Measurements from ENCODE around the gene KIF17.
A peak's percentile ranks its signal among the peaks of the same experiment; 100 is the strongest.

KIF17 gene

DNA sequence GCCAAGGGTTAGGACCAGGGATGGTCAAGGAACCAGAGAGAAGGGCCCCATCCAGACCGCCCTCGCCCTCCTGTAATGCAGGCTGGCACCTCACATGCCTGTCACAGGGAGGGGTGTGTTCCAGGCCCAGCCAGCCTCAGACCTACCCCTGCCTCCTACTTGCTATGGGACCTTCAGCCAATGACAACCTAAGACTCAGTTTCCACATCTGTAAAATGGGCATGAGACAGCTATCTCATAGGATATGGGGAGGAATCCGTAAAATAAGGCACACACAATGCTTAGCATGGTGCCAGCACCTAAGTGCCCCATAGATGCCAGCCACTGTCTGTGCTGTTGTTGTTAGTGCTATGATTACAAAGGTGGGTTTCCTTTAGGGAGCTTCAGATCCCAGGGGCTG, 7.9 kb downstream of the KIF17 start:
- DNase-seq = no peak

DNA sequence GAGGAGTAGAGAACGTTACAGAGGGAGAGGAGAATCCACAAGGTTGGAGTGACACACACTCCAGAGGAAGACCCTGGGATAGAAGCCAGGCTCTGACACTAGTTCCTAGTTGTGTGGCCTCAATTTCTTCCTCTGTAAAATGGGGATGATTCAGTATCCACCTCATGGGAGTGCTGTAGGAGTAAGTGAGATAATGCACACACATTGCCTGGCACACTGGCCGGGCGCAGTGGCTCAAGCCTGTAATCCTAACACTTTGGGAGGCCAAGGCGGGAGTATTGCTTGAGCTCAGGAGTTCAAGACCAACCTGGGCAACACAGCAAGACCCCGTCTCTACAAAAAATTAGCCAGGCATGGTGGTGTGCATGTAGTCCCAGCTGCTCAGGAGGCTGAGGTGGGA, 8.9 kb downstream of the KIF17 start:
- DNase-seq = no peak

GRCh38 chr1:20708057-20708456, 9.8 kb downstream of the KIF17 start:
- DNase-seq = no peak

- no peak for DNase-seq
These were observed 11.0 kb downstream of the KIF17 start for GRCh38 chr1:20706841-20707240.

GRCh38 chr1:20705203-20705755, 12.5 kb downstream of the KIF17 start:
- no peak for DNase-seq

GRCh38 chr1:20704390-20705202, 13.2 kb downstream of the KIF17 start:
- no peak for DNase-seq

GRCh38 chr1:20703124-20703756, 14.6 kb downstream of the KIF17 start:
- DNase-seq = no peak

- DNase-seq = no peak
These were observed 15.4 kb downstream of the KIF17 start for GRCh38 chr1:20702416-20702815.

DNA sequence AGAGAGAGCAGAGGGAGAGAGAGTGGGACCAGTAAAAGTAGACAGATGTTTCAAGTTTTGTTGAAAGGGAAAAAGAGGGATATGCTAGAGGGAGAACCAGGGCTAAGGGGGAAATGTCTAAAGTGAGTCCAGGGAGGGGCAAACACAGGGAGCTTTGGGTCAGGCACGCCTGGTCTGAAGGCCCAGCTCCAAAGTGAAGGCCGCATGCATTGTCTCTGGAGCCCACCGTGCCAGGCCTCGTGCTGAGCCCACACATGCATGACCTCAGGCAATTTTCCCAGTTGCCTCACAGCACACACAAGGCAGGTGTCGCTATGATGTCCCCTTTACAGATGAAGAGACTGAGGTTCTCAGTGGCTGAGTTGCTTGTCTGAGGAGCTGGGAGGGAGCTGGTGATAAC, 16.0 kb downstream of the KIF17 start:
- DNase-seq = no peak

- DNase-seq = no peak
These were observed 16.4 kb downstream of the KIF17 start for GRCh38 chr1:20701446-20701845.

DNA sequence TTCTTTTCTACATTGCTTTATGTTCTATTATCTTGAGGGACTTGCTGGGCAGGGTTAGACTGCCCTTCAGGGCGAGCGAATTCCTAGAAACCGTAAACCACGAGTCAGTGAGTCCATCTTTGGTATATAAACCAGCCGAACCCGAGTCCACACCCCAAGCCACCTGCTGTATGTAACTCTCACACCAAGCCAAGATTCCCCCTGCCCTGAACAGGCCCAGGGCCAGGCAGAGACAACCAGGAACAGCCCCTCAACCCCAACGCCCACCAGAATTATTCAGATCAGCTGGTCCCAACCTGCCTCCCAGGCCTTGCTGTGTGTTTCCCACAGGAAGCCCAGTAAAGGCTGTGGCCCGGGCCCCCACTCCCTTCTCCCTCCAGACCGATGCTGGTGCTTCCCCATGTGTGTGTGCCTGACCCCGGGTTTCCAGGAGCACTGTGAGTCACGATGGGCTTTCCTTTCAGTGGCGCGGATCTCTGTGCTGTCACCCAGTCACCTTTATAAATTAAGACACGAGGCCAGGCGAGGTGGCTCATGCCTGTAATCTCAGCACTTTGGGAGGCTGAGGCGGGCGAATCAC, 17.1 kb downstream of the KIF17 start:
- no peak for DNase-seq

- no peak for DNase-seq
These were observed 18.2 kb downstream of the KIF17 start for GRCh38 chr1:20699558-20699957.

DNA sequence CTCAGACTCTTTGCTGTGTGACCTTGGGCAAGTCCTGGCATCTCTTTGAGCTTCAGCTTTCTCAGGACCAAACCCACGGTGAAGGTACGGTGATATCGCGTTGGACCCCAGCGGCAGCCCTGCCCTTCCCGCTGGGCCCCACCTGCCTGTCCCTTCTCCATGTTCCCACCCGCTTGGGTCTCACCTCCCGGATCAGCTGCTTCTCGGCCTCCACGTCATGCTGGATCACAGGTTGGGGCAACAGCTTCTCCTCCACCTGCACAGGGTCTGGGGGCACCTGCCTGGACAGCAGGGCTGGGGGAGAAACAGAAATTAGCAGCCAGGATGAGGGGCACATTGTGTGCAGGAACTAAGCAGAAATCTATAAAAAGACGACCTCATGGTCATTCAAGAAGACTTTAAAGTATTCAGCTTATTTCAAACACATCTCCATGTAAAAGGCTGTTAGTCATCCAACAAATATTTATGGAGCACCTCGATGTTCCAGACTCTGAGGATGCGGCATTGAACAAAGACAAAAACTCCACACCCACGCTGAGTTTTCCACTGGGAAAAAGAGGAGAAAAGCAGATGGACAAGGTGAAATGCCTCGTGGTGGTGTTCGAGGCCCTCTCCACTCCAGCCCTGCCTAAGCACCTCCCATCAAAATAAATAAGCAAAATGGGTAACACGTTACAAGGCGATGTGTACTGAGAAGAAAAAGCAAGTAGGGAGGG, 19.5 kb downstream of the KIF17 start:
- DNase-seq = no peak

- no peak for DNase-seq
These were observed 20.2 kb downstream of the KIF17 start for GRCh38 chr1:20697563-20697962.

DNA sequence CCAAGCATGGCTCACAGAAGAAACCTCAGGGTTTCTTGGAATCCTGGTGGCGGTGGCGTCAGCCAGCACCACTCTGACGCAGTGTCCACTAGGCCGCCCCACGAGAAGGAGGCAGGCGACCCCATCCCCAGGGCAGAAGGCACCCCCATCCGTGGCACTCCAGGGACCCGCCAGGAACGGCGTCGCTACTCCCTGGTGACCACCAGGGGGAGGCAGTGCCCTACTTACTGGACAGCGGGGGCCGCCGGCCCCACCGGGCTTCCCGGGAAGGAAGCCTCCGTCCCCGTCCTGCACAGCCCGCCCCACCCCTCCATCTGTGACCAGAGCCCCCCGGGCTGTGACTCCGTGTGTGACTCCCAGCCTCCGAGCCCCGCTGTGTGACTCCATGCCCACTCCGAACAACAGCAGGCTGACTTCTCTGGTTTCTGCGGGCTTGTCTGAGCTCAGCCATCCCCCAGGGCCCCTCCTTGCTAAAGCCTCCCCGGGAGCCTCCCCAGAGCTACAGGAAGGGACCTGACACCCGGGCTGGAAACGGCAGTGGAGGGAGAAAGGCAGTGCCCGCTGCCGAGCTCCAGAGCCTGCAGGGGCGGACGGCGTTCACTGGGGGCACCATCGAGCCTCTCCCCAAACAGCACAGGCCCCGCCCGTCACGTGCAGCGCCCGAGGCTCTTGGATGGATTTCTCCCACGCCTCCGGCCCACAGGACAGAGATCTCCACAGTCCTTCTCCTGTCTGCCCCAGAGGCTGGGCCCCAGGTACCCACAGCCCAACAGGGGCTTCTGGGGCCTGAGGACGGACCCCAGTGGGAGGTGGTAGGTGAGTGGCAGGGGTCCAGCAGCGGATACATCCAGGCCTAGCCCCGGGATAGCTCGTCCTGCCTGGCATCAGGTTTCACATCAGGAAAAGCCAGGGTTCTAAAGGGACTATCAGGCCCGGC, 21.1 kb downstream of the KIF17 start:
- peak; percentile 30 for DNase-seq

DNA sequence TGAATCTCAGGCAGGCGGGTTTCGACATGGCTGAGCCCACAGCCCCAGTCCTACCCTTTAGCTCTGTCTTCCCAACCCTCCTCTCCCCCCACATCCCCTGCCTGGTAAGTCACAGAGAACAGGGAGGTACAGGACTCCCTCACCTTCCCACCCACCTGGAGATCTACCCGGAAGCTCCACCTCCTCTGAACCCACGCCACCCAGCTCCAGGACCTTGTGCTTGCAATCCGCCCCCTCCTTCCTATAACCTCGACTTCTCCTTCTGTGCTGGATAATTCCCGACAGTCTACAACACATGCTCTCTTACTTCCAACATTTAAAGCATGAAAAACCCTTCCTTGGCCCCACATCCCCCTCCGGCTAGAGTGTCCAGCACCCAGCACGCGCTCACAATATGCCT, 22.3 kb downstream of the KIF17 start:
- DNase-seq = no peak

- DNase-seq = no peak
These were observed 24.2 kb downstream of the KIF17 start for GRCh38 chr1:20693623-20694022.

DNA sequence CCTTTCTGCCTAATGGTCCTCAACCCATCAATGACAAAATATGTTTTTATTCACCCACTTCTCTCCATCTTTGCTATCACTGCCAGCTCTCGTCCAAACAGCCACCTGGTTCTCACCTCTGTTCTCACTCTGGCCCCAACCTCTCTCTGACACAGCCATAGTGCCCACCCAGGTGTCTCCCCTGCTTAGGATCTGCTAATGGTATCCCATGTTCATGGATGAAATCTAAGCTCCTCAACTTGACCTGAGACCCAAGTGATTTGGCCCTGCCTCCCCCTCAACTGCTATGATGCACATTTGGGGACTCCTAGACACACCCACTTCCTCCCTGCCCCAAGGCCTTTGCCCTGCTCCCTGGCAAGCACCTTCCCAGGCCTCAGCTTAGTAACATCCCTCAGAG, 25.9 kb downstream of the KIF17 start:
- DNase-seq = no peak

- DNase-seq = no peak
These were observed 28.2 kb downstream of the KIF17 start for GRCh38 chr1:20689645-20690056.

GRCh38 chr1:20686883-20687725, 30.7 kb downstream of the KIF17 start:
- DNase-seq = no peak

DNA sequence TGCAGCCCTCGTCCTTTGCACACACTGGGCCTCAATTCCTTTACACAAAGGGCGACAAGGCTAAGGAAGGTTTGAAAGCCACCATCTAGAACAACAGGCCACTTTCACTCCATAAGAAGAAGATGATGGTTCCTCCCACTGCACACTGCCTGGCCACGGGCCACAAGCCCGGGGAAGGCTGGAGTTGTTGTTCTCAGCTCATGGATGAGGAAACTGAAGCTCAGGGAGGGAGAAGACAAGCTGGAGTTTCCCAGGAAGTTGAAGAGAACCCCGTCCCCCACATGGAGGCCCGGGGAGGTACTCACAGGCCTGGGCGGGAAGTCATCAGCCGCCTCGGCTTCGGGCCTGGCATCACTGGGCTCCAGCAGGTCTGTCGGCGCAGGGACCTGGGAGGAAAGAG, 32.1 kb downstream of the KIF17 start:
- no peak for DNase-seq
